Skin of body (tissue), 2 donors: ENCODE results near the gene NKPD1. TPM values are rescaled to one million over a fixed set of nuclear protein-coding genes. Genes with fewer than 3 reads are reported as not detected.

Experiments
- DNase-seq: peaks from one replicate; lab custom pipeline; 2025; lab: John Stamatoyannopoulos, UW
- total RNA-seq: library from RNA; depleted of rRNA; stranded (reverse); fragments of >200 nt; gene quantifications from one replicate; pipeline ENCODE4 v1.2.3, GENCODE V29; 2014

The NKPD1 gene
- total RNA-seq, 1 donor from 2014 or later = 4.2 TPM

DNA sequence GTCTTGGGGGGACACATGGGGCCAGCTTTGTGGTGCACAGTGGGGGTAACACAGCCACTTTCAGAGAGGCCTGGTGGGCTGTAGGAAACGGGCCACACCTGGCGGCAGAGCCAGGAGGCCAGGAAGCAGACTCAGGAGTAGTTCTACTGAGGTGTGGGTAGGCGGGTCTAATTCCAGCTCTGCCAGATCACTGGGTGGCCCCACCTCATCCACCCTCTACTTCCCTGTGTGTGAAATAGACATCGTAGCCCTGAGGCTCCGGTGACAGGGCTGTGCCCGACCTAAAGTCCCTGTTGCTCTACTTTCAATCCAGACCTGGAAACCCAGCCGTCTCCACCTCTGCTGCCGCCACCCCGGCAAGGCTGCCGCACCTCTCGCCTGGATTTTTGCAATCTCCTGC, 4.0 kb downstream of the NKPD1 start:
- DNase-seq = no peak

DNA sequence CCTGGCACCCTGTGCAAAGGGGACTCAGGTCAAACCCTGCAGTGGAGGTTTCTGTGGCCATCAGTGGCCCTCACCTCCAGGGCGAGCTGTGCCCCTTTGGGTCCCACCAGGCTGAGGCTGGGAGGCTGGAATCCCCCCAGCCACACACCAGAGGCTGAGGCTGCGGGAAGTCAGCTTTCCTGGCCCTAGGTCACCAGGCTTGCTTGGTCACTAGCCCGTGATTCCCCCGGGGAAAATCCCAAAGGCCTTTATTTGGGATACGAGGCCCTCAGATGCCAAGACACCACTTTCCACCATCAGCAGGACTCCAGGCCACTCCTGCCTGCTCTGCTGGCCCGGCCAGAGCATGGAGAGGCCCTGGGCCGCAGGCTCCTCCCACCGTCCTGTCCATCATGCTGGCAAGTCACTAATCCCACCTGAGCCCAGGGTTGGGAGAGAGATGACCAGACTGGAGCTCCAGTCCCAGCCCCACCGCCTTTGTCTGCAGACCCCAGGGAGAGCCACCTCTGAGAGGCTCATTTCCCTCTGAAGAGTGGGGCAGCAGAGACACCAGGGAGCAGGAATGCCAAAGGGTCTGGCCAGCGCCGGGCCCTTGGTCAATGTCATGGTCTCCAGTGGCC, 4.7 kb downstream of the NKPD1 start:
- DNase-seq = no peak

DNA sequence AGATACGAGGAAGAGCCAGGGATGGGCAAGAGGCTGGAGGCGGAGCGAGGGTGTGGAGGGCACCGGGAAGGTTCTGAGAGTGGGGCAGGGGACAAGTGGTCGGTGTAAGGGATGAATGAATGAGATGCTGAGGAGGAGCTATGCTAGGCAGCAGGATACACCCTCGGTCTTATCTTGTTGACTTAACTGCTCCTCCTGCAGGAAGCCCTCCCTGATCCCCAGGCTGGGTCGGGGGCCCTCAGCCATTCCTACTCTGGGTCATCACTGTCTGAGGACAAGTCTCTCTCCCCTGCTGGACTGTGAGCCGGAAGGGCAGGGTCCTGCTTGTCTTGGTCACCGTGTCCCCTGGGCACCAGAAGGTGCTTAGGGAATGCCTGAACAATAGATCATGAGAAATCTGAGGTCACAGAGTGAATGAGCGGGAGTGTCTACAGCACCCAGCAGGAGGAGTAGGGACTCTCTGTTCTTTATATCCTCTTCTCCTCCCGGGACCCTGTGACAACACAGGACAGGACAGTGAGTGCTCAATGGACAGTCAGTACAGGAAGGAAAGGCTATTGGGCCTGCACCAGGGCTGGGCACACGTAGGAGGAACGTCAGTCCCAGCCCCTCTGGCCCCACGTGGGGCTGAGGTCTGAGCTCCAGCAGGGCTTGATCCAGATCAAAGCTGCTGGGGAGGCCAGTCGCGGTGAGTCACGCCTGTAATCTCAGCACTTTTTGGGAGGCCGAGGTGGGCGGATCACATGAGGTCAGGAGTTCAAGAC, 6.5 kb downstream of the NKPD1 start:
- DNase-seq = no peak

DNA sequence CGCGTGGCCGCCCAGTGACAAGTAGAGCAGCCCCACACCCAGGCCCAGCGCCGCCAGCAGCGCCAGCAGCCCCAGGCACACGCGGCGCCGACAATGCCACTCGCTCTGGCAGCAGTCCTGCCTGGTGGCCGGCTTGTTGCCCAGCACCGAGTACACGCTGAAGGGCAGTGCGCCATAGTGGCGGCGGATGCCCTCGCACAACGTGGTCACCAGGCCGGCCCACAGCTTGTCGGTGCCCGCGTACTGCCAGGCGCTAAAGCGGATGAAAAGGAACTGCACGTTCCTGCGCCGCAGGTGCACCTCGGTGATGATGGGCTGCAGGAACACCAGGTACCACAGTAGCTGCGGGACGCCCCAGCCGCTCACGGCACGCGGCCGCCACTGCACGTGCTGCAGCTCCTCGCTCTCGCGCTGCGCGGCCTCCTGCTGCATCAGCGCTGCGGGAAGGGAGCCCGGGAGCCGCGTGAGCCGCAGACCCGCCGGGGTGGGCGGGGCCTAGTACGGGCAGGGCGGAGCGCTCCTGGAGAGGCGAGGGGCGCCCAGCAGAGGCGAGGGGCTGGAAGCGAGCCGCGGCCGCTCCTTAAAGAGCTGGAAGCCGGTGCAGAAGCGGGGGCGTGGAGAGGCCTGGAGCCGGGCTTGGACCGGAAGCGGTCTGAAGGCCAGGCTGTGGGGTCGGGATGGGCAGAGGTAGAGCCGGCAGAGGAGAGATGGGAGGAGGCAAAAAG, 7.3 kb downstream of the NKPD1 start:
- DNase-seq = no peak

DNA sequence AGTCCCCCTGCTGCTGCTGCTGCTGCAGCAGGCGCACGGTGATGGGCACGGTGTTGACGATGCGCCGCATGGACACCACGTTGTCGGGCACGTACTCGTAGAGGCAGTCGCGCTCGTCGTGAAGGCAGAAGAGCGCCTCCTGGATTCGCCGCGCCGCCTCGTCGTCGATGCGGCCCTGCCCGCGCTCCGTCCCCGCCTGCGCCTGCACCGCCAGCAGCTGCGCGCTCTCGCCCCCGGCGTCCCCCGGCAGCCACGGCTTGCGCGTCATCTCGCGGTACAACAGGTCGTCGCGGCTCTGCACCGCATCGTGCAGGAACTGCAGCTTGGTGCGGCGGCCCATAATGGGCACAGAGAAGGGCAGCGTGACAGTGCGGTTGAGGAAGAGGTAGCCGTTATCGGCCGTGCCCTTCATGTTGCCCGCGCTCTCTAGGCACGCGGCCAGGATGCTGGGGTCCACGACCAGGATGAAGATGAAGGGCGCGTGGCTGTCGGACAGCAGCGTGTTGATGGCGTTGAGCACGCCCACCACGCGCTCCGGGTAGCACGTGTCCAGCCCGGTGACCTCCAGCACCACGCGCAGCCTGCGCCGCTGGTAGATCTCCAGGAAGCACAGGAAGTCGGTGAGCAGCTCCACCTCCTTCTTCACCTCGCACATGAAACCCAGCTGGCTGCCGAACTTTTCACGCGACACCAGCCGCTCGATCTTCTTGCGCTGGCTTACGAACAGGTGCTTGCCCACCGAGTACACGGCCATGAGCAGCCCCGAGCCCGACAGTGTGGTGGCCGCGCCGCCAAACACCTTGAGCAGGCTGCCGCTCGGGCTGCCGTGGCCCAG, 8.1 kb downstream of the NKPD1 start:
- DNase-seq = no peak

DNA sequence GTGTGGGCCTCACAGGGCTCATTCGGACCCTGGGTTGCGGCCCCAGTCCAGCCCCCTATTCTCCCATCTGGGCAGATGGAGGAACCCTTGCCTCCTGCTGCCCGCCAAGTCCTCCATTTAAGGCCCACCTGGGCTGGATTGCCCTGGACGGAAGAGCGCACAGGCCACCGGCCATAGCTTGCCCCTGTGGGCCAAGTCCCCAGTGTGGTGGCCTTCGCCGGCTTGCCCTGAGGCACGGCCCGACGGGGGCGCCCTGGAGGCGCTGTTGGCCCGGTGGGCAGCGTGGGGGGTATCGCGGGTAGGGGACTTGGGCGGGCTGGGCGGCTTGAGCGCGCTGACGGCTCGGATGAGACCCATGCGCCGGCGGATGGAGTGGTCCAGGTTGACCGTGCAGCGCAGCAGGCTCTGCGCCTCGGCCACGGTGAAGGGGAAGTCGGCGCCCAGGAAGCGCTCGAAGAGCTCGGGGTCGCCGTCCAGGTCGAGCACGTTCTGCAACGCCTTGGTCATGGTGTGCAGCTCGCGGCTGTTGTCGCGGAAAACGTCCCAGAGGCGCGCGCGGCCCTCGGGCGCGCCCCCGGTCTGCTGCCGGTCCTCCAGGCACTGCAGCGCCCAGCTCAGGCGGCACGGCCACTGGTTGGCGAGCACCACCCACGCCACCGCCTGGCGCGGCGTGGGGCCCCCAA, 8.8 kb downstream of the NKPD1 start:
- no peak for DNase-seq

DNA sequence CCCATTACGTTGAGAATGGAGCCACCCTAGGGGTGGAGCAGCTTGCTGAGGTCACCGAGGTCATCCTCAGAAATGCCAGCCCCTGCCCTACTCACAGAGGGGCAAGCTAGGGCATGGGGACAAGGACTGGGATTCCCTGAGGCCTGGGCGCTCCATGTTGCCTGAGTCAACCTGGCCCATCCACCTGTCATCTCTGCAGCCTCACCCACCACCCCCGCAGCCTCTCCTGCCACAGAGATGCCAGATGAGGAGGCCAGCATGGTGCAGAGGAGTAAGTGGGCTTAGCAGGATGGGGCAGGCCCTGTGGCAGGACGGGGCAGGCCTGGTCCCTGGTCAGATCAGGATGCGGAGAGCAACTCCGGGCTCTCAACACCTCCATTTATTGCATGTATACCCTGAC, 9.5 kb downstream of the NKPD1 start:
- no peak for DNase-seq

DNA sequence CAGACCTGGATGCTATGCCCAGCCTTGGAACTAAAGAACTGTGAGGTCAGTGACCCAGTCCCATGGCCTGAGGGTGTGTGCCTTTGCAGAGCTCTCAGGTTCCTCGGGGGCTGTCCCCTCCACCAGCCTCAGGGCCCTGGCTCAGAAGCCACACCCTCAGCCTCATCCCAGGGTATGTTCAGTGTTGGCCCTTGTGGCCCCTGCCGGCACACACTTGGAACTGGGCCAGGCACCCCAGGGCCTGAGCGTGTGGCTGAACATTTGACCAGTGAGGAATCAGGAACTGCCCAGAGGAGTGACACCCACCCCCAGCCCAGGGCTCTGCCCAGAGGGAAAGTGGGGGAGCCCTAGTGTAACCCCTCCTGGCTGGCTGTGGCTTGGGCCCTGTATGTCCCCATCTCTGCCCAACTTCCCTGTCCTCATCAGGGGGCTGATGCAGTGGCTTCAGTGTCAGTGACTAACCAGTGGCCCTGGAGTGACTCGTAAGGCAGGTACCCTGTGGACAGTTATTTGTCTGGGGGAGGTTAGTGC, 10.0 kb downstream of the NKPD1 start:
- no peak for DNase-seq

DNA sequence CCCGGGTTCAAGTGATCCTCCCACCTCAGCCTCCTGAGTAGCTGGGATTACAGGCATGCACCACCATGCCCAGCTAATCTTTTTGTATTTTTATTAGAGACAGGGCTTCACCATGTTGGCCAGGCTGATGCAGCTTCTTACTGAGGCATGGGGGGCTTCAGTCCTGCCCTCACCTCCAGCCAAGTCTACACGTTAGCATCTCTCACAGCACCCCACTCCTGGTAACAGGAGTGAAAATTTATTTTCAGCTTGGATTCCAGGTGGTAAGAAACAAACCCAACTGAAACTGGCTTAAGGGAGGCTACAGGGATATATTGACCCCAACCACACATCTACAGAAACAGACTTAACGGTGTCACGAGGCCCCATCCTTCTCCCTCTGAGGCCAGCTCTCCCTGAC, 10.6 kb downstream of the NKPD1 start:
- no peak for DNase-seq

DNA sequence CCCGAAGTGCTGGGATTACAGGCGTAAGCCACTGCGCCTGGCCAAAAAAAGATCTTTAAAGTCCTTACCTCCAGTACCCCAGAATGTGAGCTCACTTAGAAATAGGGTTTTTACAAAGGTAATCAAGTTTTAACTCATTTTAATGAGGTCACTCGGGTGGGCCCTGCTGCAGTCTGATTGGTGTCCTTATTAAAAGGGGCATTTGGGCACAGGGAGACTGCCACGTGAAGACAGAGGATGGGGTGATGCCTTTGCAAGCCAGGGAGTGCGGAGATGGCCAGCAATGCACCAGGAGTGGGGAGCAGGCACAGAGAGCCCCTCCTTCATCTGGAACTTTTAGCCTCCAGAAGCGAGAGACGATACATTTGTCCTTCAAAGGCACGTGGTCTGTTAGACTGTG, 11.7 kb downstream of the NKPD1 start:
- no peak for DNase-seq

DNA sequence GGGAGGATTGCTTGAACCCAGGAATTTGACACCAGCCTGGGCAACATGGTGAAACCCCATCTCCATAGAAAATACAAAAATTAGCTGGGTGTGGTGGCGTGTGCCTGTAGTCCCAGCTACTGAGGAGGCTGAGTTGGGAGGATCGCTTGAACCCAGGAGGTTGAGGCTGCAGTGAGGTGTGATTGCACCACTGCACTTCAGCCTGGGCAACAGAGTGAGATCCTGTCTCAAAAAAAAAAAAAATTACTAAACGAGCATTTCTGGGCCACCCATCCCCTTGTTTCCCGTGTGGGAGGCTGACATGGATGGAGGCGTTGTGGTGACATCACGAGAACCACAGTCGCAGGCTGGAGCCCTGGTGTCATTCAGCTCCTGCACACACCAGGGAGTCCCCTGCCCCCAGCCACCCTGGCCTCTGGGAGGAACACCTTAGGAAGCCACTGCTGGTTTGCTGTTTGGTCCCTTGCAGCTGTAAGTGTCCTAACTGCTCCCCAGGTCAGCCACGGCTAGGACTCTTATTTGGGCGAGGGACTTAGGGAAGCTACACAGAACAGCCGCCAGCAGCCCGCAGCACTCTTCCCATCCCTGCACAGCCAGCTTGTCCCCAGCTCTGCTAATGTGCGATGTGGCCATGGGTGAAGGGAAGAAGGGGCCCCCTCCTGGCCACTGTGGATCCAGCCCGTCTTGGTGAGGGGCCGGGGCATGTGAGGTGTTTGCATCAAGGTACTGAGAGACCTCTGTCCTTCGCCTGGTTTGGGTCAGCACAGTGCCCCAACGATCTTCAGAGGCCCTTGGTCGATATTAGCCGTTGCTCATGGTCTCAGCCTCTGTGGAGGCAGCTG, 12.7 kb downstream of the NKPD1 start:
- DNase-seq = no peak

DNA sequence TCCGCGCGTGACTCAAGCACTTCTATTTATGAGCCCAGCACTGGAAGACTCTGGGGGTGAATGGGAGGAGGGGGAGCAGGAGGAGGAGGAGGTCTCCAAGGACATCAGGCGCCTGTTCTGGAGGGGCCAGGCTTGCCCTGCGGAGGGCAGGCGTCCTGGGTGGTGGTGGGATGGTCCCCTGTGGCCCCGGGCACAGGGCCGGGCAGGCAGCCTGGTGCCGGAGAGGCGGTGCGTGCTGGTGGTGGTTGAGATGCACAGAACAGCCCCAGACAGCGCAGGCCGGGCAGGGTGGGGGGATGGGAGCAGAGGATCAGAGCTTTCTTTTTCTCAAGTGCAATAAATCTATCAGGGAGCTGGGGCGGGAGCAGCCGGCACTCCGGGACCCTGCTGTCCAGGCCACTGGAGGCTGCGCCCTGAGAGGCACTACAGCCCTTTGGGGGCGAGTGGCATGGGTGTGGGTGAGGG, 14.0 kb downstream of the NKPD1 start:
- DNase-seq = no peak

DNA sequence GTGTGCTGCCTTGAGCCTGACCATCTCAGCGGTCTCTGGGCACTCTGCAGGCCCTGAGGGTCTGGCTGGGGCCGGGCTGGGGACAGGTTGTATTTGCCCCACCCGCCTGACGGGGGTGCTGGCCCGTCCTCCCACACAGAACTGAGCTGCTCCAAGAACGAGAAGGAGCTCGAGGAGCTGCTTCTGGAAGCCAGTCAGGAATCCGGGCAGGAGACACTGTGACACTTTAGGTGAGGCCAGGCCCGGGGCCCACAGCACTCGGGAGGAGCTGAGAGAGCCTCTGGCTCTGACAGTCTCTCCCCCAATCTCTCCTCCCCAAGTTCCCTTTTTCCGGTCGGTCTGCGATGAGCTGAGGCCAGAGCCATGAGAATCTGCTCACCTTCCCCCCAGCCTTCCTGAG, 14.5 kb downstream of the NKPD1 start:
- DNase-seq = no peak

DNA sequence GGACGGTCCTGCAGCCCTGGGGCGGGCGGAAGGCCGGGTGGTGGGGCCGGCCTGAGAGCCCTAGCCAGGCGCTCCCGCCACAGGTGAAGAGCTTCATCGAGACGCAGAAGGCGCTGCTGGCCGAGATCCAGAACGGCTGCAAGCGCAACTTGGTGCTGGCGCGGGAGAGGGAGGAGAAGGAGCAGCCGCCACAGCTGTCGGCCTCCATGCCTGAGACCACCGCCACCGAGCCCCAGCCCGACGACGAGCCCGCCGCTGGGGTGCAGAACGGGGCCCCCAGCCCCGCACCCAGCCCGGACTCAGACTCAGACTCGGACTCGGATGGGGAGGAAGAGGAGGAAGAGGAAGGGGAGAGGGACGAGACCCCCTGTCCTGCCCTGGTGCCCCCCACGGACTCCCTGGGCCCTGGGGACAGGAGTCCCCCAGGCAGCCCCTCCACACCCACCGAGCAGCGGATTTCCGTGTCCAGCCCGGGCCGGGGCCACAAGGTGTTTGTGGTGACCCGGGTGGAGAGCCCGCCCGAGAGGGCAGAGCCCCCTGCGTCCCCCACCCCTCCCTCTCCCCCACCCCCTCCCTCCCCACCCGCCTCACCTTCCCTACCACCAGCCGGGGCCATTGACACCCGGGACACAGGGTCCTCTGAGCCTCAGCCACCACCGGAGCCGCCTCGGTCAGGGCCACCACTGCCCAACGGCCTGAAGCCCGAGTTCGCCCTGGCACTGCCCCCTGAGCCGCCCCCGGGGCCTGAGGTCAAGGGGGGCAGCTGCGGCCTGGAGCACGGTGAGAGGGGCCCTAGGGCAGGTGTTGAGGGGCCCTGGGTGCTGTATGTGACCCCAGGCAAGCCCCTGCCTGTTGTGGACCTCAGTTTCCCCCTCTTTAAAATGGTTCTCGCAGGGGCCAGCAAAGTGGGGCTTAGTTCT, 15.3 kb downstream of the NKPD1 start:
- DNase-seq = no peak

DNA sequence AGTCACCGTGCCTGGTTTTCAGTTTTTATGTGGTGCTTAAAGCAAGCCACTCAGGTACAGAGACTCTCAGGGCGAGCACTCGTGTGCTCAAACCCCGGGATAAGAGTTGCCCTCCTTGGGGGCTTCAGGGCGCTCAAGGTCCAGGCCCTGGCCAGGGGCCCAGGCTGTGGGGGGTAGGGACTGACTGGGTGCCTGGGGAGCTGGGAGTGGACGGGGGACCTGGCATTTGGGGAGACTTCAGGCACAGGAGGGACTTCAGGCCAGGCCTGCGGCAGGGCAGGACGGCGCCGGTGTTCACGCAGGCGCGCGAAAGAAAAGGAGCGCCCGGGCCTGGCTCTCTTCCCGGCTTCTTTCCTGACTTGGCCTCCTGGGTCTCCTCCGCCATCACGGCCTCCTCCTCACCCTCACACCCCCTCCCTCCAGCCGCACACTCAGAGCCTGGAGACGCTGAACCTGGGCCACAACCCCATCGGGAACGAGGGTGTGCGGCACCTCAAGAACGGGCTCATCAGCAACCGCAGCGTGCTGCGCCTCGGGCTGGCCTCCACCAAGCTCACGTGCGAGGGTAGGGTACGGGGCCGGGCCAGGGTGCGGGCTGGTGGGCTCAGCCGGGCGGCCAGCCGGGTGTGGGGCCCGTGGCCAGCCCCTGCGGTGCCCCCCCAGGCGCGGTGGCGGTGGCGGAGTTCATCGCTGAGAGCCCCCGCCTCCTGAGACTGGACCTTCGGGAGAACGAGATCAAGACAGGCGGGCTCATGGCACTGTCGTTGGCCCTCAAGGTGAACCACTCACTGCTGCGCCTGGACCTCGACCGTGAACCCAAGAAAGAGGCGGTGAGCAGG, 16.1 kb downstream of the NKPD1 start:
- DNase-seq = no peak

DNA sequence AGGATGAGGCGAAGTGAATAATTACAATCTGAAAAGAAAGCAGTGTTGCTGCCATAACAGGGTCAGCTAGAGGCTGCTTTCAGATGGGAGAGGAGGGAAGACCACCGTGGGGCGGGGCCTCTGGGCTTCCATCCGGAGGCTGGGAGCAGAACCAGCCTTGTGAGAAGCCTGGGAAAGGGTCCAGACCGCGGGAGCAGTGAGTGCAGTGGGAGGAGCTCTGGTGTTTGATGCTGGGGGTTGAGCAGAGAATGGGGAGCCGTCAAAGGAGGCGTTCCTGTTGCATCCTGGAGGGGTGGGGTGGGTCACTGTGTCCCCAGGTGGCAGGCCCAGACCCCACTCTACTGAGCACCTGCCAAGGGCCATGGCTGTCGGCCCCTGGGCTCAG, 18.1 kb downstream of the NKPD1 start:
- no peak for DNase-seq

DNA sequence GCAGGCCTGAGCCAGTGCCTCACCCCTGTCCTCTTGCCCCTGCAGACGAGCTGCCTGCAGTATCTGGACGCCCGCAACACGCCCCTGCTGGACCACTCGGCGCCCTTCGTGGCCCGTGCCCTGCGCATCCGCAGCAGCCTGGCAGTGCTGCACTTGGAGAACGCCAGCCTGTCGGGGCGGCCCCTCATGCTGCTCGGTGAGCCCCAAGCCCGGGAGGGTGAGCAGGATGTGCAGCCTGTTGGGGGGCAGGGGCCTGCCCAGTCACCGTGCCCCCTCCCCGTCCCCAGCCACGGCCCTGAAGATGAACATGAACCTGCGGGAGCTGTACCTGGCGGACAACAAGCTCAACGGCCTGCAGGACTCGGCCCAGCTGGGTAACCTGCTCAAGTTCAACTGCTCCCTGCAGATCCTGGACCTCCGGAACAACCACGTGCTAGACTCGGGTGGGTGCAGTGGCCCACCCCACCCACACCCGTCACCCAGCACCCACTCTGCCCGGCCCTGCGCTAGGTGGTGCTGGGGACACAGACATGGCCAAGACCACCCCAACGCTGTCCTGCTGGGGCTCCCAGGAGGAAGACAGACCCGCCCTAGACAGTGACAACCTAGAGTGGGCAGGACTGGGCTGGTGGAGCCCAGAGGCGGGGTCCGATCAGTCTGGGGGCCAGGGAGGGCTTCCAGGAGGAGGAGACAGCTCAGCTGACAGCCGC, 18.6 kb downstream of the NKPD1 start:
- no peak for DNase-seq
